MCF 10A (cell line): Measurements from ENCODE around the gene CRABP1. TPM values are rescaled to one million over a fixed set of nuclear protein-coding genes. Genes with fewer than 3 reads are reported as not detected.

Source experiments
- BruUV-seq: library from RNA; stranded (reverse); fragments of 400-500 nt; replicated peaks from 2 replicates; lab custom pipeline; 2021; lab: Mats Ljungman, UMichigan
- CTCF ChIA-PET: fragments of 300-600 bp; sonication (Branson Sonifier 250); formaldehyde crosslinking; extraction: SDS; loops from one replicate; lab custom pipeline; 2021; ENCODE audit warnings: antibody characterized with exemption, inconsistent platforms; lab: Yijun Ruan, JAX
- POLR2A ChIA-PET: fragments of 300-600, 350-650 bp; sonication (Branson Sonifier 250); formaldehyde crosslinking; extraction: SDS; loops from one replicate; lab custom pipeline; 2020; ENCODE audit warnings: antibody characterized with exemption, inconsistent platforms; lab: Yijun Ruan, JAX
- DNase-seq: peaks from one replicate; pipeline ENCODE4 v3.0.0-alpha.2; 2018; ENCODE audit not compliant: unreplicated experiment
- H3K27ac Mint-ChIP-seq: one replicate; pipeline ENCODE4 v1.8.0; 2022; ENCODE audit warnings: mild to moderate bottlenecking, low read depth, mixed read lengths; ENCODE audit not compliant: unreplicated experiment
- H3K27me3 Mint-ChIP-seq: one replicate; pipeline ENCODE4 v1.8.0; 2022; ENCODE audit warnings: mixed read lengths; ENCODE audit not compliant: insufficient read depth, unreplicated experiment
- H3K36me3 Mint-ChIP-seq: one replicate; pipeline ENCODE4 v1.8.0; 2022; ENCODE audit warnings: mild to moderate bottlenecking, moderate library complexity, mixed read lengths; ENCODE audit not compliant: insufficient read depth, unreplicated experiment
- H3K4me1 Mint-ChIP-seq: one replicate; pipeline ENCODE4 v1.8.0; 2022; ENCODE audit warnings: mixed read lengths; ENCODE audit not compliant: insufficient read depth, unreplicated experiment
- H3K4me3 Mint-ChIP-seq: one replicate; pipeline ENCODE4 v1.8.0; 2022; ENCODE audit warnings: mild to moderate bottlenecking, moderate library complexity, mixed read lengths; ENCODE audit not compliant: unreplicated experiment
- H3K9me3 Mint-ChIP-seq: one replicate; pipeline ENCODE4 v1.8.0; 2022; ENCODE audit warnings: mixed read lengths; ENCODE audit not compliant: unreplicated experiment
- intact Hi-C: fragments of 100-400 bp; cut with micrococcal nuclease; formaldehyde crosslinking; loops from 2 replicates; pipeline ENCODE4 v1.14.1; 2022
- total RNA-seq: library from RNA; stranded (reverse); gene quantifications from 2 replicates; pipeline ENCODE4 v1.2.3, GENCODE V29; 2022
- TF ChIP-seq, protein P1 (sequence below): fragments of 200-600 bp; IDR thresholded peaks from one replicate; pipeline ENCODE4 v1.8.0; 2022; ENCODE audit warnings: antibody characterized with exemption, mild to moderate bottlenecking; ENCODE audit not compliant: unreplicated experiment

The CRABP1 gene
- total RNA-seq, 1 experiment from 2014 or later, result not detected

DNA sequence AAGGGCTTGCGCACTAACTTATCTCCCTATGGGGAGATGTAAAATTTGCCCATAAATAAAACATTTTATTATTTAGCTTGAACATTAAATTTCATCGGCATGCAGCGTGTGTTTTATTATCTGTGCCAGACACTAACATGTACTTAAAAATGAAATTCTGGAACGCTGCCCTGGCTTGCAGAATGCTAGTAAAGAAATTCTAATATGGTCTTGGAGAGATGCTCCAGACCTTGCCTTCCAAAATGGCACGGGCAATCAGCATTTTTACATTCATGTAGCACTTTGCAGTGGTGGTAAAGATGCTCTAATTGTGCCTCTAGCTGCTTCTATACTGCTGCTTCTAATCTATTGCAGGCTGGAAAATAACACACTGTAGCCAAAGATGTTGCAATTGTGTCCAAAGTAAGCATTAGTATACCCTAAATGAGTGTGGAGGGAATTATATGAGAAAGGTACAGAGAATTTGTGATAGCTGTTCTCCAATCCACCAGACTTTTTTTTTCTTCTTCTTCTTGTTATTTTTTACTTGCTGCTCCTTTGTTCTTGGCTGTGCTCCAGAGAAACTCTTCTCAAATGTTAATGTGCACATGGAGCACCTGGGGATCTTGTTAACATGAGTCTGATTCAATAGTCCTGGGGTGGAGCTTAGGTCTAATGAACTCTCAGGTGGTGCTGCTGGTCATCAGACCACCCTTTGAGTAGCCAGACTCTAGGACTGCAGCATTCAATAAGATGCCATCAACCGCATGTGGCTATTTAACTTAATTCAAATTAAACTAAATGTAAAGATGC lies 47.3 kb downstream of the CRABP1 start:
- CTCF ChIA-PET, result interaction anchor here (0.6 to 1.1 kb wide), 5 partner anchors 21 to 293 kb away, joined by 3 read pairs; no protein-coding TSS in a partner anchor
- no peaks in the 10 kb centered on the region for H3K4me1 Mint-ChIP-seq
- no peak overlapping the region for H3K4me3 Mint-ChIP-seq
- peaks cover 57% of the 10 kb centered on the region for H3K27me3 Mint-ChIP-seq
- H3K36me3 Mint-ChIP-seq, result no peaks in the 10 kb centered on the region
- no peak overlapping the region for H3K27ac Mint-ChIP-seq
- BruUV-seq, result no TSS peak
- POLR2A ChIA-PET, result no interaction called here
- DNase-seq, result no peak
- no peaks in the 10 kb centered on the region for H3K9me3 Mint-ChIP-seq
- TF ChIP-seq, protein P1, sequence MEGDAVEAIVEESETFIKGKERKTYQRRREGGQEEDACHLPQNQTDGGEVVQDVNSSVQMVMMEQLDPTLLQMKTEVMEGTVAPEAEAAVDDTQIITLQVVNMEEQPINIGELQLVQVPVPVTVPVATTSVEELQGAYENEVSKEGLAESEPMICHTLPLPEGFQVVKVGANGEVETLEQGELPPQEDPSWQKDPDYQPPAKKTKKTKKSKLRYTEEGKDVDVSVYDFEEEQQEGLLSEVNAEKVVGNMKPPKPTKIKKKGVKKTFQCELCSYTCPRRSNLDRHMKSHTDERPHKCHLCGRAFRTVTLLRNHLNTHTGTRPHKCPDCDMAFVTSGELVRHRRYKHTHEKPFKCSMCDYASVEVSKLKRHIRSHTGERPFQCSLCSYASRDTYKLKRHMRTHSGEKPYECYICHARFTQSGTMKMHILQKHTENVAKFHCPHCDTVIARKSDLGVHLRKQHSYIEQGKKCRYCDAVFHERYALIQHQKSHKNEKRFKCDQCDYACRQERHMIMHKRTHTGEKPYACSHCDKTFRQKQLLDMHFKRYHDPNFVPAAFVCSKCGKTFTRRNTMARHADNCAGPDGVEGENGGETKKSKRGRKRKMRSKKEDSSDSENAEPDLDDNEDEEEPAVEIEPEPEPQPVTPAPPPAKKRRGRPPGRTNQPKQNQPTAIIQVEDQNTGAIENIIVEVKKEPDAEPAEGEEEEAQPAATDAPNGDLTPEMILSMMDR, result no peak
- intact Hi-C loops, result no loop called here

DNA sequence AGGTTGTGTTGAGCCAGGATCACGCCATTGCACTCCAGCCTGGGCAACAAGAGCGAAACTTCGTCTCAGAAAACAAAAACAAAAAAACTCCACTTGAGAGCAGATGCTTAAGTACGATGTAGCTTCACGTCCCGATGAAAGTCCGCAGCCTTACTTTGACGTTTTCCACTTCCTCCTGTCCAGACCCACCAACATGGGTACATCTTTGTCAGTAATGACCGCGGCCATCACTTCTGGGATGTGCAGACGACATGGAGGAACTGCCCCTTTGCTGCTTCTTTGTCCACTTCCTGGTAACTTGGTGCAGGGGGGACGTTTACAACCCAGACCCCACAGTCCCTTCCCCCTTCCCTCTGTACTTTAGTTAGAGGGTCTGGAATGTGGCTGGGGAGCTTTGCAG lies 48.7 kb downstream of the CRABP1 start:
- Mint-ChIP-seq H3K27ac (no peak overlapping the region), H3K27me3 (peaks cover 43% of the 10 kb centered on the region), H3K36me3 (no peaks in the 10 kb centered on the region), H3K4me3 (no peak overlapping the region), H3K4me1 (no peaks in the 10 kb centered on the region), H3K9me3 (no peaks in the 10 kb centered on the region)
- TF ChIP-seq, protein P1, result no peak
- intact Hi-C loops, result no loop called here
- DNase-seq, result no peak
- POLR2A ChIA-PET, result interaction anchor here (0.6 kb wide), 2 partner anchors 108 to 207 kb away, joined by 3 to 4 read pairs; no protein-coding TSS in a partner anchor
- no TSS peak for BruUV-seq
- CTCF ChIA-PET, result interaction anchor here (0.7 kb wide), 1 partner anchor 31 kb away, joined by 4 read pairs; no protein-coding TSS in a partner anchor

- POLR2A ChIA-PET, result interaction anchor here (0.6 kb wide), 1 partner anchor 109 kb away, joined by 3 read pairs; no protein-coding TSS in a partner anchor
- H3K27ac Mint-ChIP-seq, result no peak overlapping the region
- peaks cover 38% of the 10 kb centered on the region for H3K27me3 Mint-ChIP-seq
Observed at GRCh38 chr15:78389322-78389721, 49.2 kb downstream of the CRABP1 start.

DNA sequence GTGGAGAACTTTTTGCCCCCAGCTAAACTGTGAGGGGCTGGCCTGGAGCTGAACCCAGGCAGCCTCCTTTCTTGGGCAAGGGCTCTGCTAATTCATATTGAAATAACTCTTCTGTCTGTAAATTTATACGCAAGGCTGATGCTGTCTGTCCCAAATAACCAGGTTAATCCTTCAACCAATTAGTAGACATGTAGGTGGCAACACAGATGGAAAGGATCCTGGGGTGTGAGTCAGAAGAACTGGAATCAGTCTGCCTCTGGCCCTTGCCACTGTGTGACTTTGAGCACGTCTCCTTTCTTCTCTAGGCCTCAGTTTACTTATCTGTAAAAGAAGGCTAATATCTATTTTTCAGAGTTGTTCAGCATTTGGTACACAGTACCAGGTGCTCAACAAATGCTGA lies 49.6 kb downstream of the CRABP1 start:
- Mint-ChIP-seq H3K36me3 (no peaks in the 10 kb centered on the region), H3K9me3 (no peaks in the 10 kb centered on the region), H3K27me3 (peaks cover 34% of the 10 kb centered on the region), H3K27ac (no peak overlapping the region), H3K4me1 (no peaks in the 10 kb centered on the region), H3K4me3 (no peak overlapping the region)
- CTCF ChIA-PET, result no interaction called here
- no peak for DNase-seq
- intact Hi-C loops, result no loop called here
- POLR2A ChIA-PET, result no interaction called here
- TF ChIP-seq, protein P1, result no peak
- no TSS peak for BruUV-seq

More at GRCh38 chr15:78389322-78389721, 49.2 kb downstream of the CRABP1 start:
- BruUV-seq, result no TSS peak
- Mint-ChIP-seq H3K9me3 (no peaks in the 10 kb centered on the region), H3K4me3 (no peak overlapping the region), H3K4me1 (no peaks in the 10 kb centered on the region), H3K36me3 (no peaks in the 10 kb centered on the region)
- intact Hi-C loops, result no loop called here
- TF ChIP-seq, protein P1, result no peak
- CTCF ChIA-PET, result no interaction called here
- DNase-seq, result no peak
